H1 (cell line): ENCODE measurements around the gene DLGAP3. TPM values are rescaled to one million over a fixed set of nuclear protein-coding genes. Genes with fewer than 3 reads are reported as not detected.
A peak's percentile ranks its signal among the peaks of the same experiment; 100 is the strongest.

Source experiments
- BACH1 ChIP-seq: IDR thresholded peaks from 2 replicates; pipeline ENCODE4 v1.6.1; 2012; ENCODE audit warnings: low read length, improper control_type of control experiment
- BRCA1 ChIP-seq: IDR thresholded peaks from 2 replicates; pipeline ENCODE4 v1.6.1; 2012; ENCODE audit warnings: low read depth, low read length, improper control_type of control experiment
- EGR1 ChIP-seq: IDR thresholded peaks from 2 replicates; pipeline ENCODE4 v1.6.1; 2011; ENCODE audit warnings: low read depth, low read length, borderline replicate concordance
- EP300 ChIP-seq, 2 experiments: IDR thresholded peaks; 1 replicate in 1 of 2; 2 replicates in 1 of 2; pipeline ENCODE4 v1.6.1; 2011 to 2012; ENCODE audit warnings: low read depth in 2 of 2, low read length in 2 of 2, mild to moderate bottlenecking in 2 of 2, borderline replicate concordance in 1 of 2, inconsistent platforms in 1 of 2, moderate library complexity in 1 of 2
- FOSL1 ChIP-seq: IDR thresholded peaks from 2 replicates; pipeline ENCODE4 v1.6.1; 2011; ENCODE audit warnings: mild to moderate bottlenecking, low read depth, low read length, moderate library complexity; ENCODE audit not compliant: insufficient read depth
- GABPA ChIP-seq: IDR thresholded peaks from 2 replicates; pipeline ENCODE4 v1.6.1; 2011; ENCODE audit warnings: mild to moderate bottlenecking, low read length, moderate library complexity, borderline replicate concordance; ENCODE audit not compliant: insufficient read depth
- HDAC2 ChIP-seq, 2 experiments: fragments of 300-600 bp in 1 of 2; sonication (generic) in 1 of 2; IDR thresholded peaks; 2 replicates each; pipeline ENCODE4 v1.6.1; 2011 to 2012; ENCODE audit warnings: low read depth in 2 of 2, low read length in 2 of 2, mild to moderate bottlenecking in 2 of 2, moderate library complexity in 2 of 2, borderline replicate concordance in 1 of 2, inconsistent platforms in 1 of 2
- HDAC6 ChIP-seq: IDR thresholded peaks from one replicate; pipeline ENCODE4 v1.7.1; 2012; ENCODE audit warnings: low read depth, mild to moderate bottlenecking, inconsistent platforms, low read length, moderate library complexity
- JUND ChIP-seq: IDR thresholded peaks from 2 replicates; pipeline ENCODE4 v1.6.1; 2011; ENCODE audit warnings: mild to moderate bottlenecking, improper control_type of control experiment, low read length
- NRF1 ChIP-seq: IDR thresholded peaks from 2 replicates; pipeline ENCODE4 v1.6.1; 2011; ENCODE audit warnings: mild to moderate bottlenecking, low read depth, low read length, improper control_type of control experiment
- RNF2 ChIP-seq: fragments of 200-900, 300-1000 bp; sonication (generic); IDR thresholded peaks from 2 replicates; pipeline ENCODE4 v1.7.1; 2016; ENCODE audit warnings: borderline replicate concordance, low read depth, mild to moderate bottlenecking, antibody characterized with exemption, low read length; ENCODE audit not compliant: poor library complexity, severe bottlenecking; ENCODE audit errors: missing control alignments
- RXRA ChIP-seq: IDR thresholded peaks from 2 replicates; pipeline ENCODE4 v1.6.1; 2011; ENCODE audit warnings: low read depth, mild to moderate bottlenecking, low read length, moderate library complexity; ENCODE audit not compliant: insufficient read depth
- SAP30 ChIP-seq: fragments of 300-600 bp; sonication (generic); IDR thresholded peaks from 2 replicates; pipeline ENCODE4 v1.7.1; 2012; ENCODE audit warnings: low read length, moderate library complexity, mild to moderate bottlenecking, inconsistent platforms; ENCODE audit not compliant: insufficient read depth, insufficient replicate concordance
- SIX5 ChIP-seq: IDR thresholded peaks from 2 replicates; pipeline ENCODE4 v1.6.1; 2011; ENCODE audit warnings: mild to moderate bottlenecking, low read depth, low read length
- SP1 ChIP-seq: IDR thresholded peaks from 2 replicates; pipeline ENCODE4 v1.6.1; 2011; ENCODE audit warnings: low read depth, low read length
- SRF ChIP-seq: IDR thresholded peaks from 2 replicates; pipeline ENCODE4 v1.6.1; 2011; ENCODE audit warnings: mild to moderate bottlenecking, low read depth, low read length, moderate library complexity
- SUZ12 ChIP-seq: fragments of 200-600 bp; sonication (generic); IDR thresholded peaks from 2 replicates; pipeline ENCODE4 v1.6.1; 2012; ENCODE audit warnings: mild to moderate bottlenecking, inconsistent platforms, low read length, moderate library complexity, mixed read lengths
- TBP ChIP-seq: IDR thresholded peaks from 2 replicates; pipeline ENCODE4 v1.6.1; 2011; ENCODE audit warnings: low read depth, low read length, improper control_type of control experiment
- polyA plus RNA-seq, 7 experiments: library from polyadenylated mRNA; depleted of rRNA in 3 of 7; stranded (reverse) in 5 of 7; unstranded in 2 of 7; fragments of >200 nt in 5 of 7; fragments of 200-250 nt in 2 of 7; gene quantifications; 1 replicate in 5 of 7; 2 replicates in 1 of 7; 4 replicates in 1 of 7; pipeline versions ENCODE4 v1.2.1 to v1.2.3, GENCODE V29; 2011 to 2013; ENCODE audit warnings: missing spikeins in 2 of 7, mixed read lengths in 2 of 7
- total RNA-seq: library from RNA; stranded (reverse); fragmentation: NEBNext Ultra II Directional; extraction: Animal tissue kit (Norgen Biotek cat#: 25700); gene quantifications from 2 replicates; pipeline ENCODE4 v1.2.1, GENCODE V29; 2021
- TF ChIP-seq, protein P1 (sequence below): IDR thresholded peaks from 2 replicates; pipeline ENCODE4 v1.6.1; 2012; ENCODE audit warnings: inconsistent platforms
- TF ChIP-seq, protein P2 (sequence below): IDR thresholded peaks from 2 replicates; pipeline ENCODE4 v1.6.1; 2011; ENCODE audit warnings: low read depth, mild to moderate bottlenecking, low read length; ENCODE audit not compliant: insufficient read depth
- TF ChIP-seq, protein P3 (sequence below): IDR thresholded peaks from 2 replicates; pipeline ENCODE4 v1.6.1; 2012; ENCODE audit warnings: inconsistent platforms

Gene DLGAP3
- total and polyA plus RNA-seq, 2 of the 8 experiments (the other 6 are each of a cell fraction or from before 2014, with no cell fraction given): 3.8 to 13.2 TPM

DNA sequence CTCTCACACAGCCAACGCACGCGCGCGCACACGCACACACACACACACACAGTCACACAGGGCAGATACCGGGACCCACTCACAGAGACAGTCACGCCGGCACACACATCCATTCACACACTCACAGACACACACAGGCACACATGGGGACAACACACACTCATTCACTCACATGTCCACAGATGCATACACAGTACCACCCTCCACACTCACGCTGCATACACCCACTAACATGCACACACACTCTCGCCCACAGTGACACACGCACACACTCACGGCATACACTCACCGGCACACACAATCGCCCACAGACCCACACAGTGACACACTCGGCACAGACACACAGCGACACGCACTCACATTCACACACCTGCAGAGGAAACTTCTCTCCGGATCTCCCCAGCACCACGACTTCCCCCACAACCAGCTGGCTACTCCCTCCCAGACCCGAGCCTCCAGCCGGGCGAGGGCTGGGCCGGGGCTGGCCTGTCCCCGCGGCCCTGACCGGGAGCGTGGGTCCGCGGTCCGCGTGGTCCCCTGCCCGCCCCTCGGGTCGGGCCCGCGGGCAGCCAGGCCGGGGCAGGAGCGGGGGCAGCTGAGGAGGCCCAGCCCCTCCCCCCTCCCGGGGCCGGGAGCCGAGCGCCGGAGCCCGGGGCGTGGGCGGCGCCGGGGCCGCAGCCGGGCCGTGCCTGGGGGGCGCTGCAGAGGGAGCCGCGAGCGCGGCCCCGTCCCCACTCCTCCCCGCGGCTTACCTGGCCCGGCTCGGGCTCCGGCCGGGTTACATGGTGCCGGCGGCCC is 552 bp downstream of the DLGAP3 start (continued):
- TF ChIP-seq EP300 (IDR thresholded peaks at IDR 0.05; ENCODE audit: borderline replicate concordance in 1 of 2, low read depth in 2 of 2, low read length in 2 of 2): no peak
- TF ChIP-seq, protein P1, sequence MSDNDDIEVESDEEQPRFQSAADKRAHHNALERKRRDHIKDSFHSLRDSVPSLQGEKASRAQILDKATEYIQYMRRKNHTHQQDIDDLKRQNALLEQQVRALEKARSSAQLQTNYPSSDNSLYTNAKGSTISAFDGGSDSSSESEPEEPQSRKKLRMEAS: no peak
- peak; percentile 68 for TF ChIP-seq SAP30
- TF ChIP-seq, protein P2, sequence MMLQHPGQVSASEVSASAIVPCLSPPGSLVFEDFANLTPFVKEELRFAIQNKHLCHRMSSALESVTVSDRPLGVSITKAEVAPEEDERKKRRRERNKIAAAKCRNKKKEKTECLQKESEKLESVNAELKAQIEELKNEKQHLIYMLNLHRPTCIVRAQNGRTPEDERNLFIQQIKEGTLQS: no peak
- TF ChIP-seq BACH1: 0 out of 2 replicates have a peak, but pooled peaks have one; percentile 11
- TF ChIP-seq SUZ12: peak; percentile 56; the same call in 1 of the 2 replicates
- TF ChIP-seq NRF1: no peak
- TF ChIP-seq RXRA: no peak
- no peak for TF ChIP-seq TBP
- no peak for TF ChIP-seq JUND
- TF ChIP-seq HDAC6: no peak
- TF ChIP-seq FOSL1: no peak
- no peak for TF ChIP-seq HDAC2 (IDR thresholded peaks at IDR 0.05; ENCODE audit: borderline replicate concordance in 1 of 2, low read depth in 2 of 2, low read length in 2 of 2)
- TF ChIP-seq SP1: no peak
- no peak for TF ChIP-seq SIX5
- TF ChIP-seq, protein P3, sequence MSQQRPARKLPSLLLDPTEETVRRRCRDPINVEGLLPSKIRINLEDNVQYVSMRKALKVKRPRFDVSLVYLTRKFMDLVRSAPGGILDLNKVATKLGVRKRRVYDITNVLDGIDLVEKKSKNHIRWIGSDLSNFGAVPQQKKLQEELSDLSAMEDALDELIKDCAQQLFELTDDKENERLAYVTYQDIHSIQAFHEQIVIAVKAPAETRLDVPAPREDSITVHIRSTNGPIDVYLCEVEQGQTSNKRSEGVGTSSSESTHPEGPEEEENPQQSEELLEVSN: no peak
- peak; percentile 70; the same call in 1 of the 2 replicates for TF ChIP-seq EGR1
- no peak for TF ChIP-seq GABPA
- TF ChIP-seq RNF2: no peak
- TF ChIP-seq BRCA1: no peak
- TF ChIP-seq SRF: no peak
